OCI-LY7 (cell line): Measurements from ENCODE around the gene POLR1C. TPM values are rescaled to one million over a fixed set of nuclear protein-coding genes. Genes with fewer than 3 reads are reported as not detected.

Experiments
- BruUV-seq: library from RNA; stranded (reverse); fragments of 400-500 nt; replicated peaks from 2 replicates; lab custom pipeline; 2021; lab: Mats Ljungman, UMichigan
- CTCF ChIA-PET: fragments of 300-600 bp; sonication (Branson Sonifier 250); formaldehyde crosslinking; loops from one replicate; lab custom pipeline; 2022; ENCODE audit warnings: antibody characterized with exemption; ENCODE audit not compliant: unreplicated experiment; lab: Charles Lee
- POLR2A ChIA-PET: fragments of 300-600 bp; sonication (Branson Sonifier 250); formaldehyde crosslinking; loops from one replicate; lab custom pipeline; 2022; ENCODE audit warnings: antibody characterized with exemption; lab: Charles Lee
- DNase-seq: peaks from one replicate; pipeline ENCODE4 v3.0.0-alpha.2; 2015; ENCODE audit warnings: low spot score
- H2AFZ ChIP-seq: fragments of 200-600 bp; sonication (generic), shearing (Covaris generic); 2 replicates; pipeline ENCODE4 v1.6.1; 2014; ENCODE audit warnings: mild to moderate bottlenecking, antibody characterized with exemption, low read length, moderate library complexity
- H3K27ac ChIP-seq: fragments of 200-600 bp; sonication (generic); 2 replicates; pipeline ENCODE4 v1.5.1; 2014; ENCODE audit warnings: mixed run types, low read depth, mild to moderate bottlenecking, moderate library complexity, low read length, inconsistent platforms; ENCODE audit not compliant: poor library complexity, severe bottlenecking
- H3K36me3 ChIP-seq: fragments of 200-600 bp; sonication (generic); 2 replicates; pipeline ENCODE4 v1.6.1; 2014; ENCODE audit warnings: mild to moderate bottlenecking, antibody characterized with exemption, low read length, moderate library complexity, mixed read lengths; ENCODE audit not compliant: insufficient read depth
- H3K4me1 ChIP-seq: fragments of 200-600 bp; sonication (generic); 2 replicates; pipeline ENCODE4 v1.5.1; 2014; ENCODE audit warnings: mild to moderate bottlenecking, low read length; ENCODE audit not compliant: insufficient read depth, poor library complexity, severe bottlenecking
- H3K4me2 ChIP-seq: fragments of 200-600 bp; sonication (generic); 2 replicates; pipeline ENCODE4 v1.6.1; 2014; ENCODE audit warnings: mild to moderate bottlenecking, low read length
- H3K4me3 ChIP-seq: fragments of 200-600 bp; sonication (generic); 2 replicates; pipeline ENCODE4 v1.5.1; 2014; ENCODE audit warnings: mild to moderate bottlenecking, low read depth, low read length; ENCODE audit not compliant: poor library complexity, severe bottlenecking
- H3K79me2 ChIP-seq: fragments of 200-600 bp; sonication (generic); 2 replicates; pipeline ENCODE4 v1.6.1; 2016; ENCODE audit warnings: low read depth, mild to moderate bottlenecking, low read length, moderate library complexity, mixed read lengths; ENCODE audit not compliant: insufficient read depth
- H3K9me2 ChIP-seq: fragments of 200-600 bp; sonication (generic); 2 replicates; pipeline ENCODE4 v1.6.1; 2016; ENCODE audit warnings: mild to moderate bottlenecking, low read length, mixed read lengths; ENCODE audit not compliant: insufficient read depth
- H3K9me3 ChIP-seq: fragments of 200-600 bp; sonication (generic); 2 replicates; pipeline ENCODE4 v1.6.1; 2014; ENCODE audit warnings: mild to moderate bottlenecking, mixed run types, low read length, mixed read lengths
- H4K20me1 ChIP-seq: fragments of 200-600 bp; sonication (generic); 2 replicates; pipeline ENCODE4 v1.6.1; 2014; ENCODE audit warnings: mild to moderate bottlenecking, antibody characterized with exemption, low read length, moderate library complexity, mixed read lengths; ENCODE audit not compliant: insufficient read depth
- CTCF ChIP-seq: fragments of 200-600 bp; sonication (generic); conservative IDR thresholded peaks from 2 replicates; pipeline ENCODE4 v1.5.1; 2014; ENCODE audit warnings: mild to moderate bottlenecking, antibody characterized with exemption, low read length, moderate library complexity, mixed read lengths
- EZH2phosphoT487 ChIP-seq: fragments of 200-600 bp; sonication (generic); IDR thresholded peaks from 2 replicates; pipeline ENCODE4 v1.6.1; 2018; ENCODE audit warnings: low read depth, borderline replicate concordance, mild to moderate bottlenecking, mixed run types, antibody characterized with exemption, low read length, moderate library complexity, mixed read lengths
- intact Hi-C: fragments of 100-400 bp; cut with micrococcal nuclease; formaldehyde crosslinking; loops from one replicate; pipeline ENCODE4 v1.10.0; 2022; ENCODE audit not compliant: unreplicated experiment
- small RNA-seq: library from RNA; depleted of rRNA; stranded (forward); fragments of <200 nt; gene quantifications from one replicate; pipeline ENCODE3, GENCODE V24; 2014
- total RNA-seq, 2 experiments: library from RNA; depleted of rRNA in 1 of 2; stranded (reverse); fragments of >200 nt in 1 of 2; shearing (Covaris generic) in 1 of 2; gene quantifications; 2 replicates each; pipeline ENCODE4 v1.2.3, GENCODE V29; 2014 to 2022

The POLR1C gene
- total RNA-seq, 2 experiments from 2014 or later, result 40.7 to 41.2 TPM

GRCh38 chr6:43559328-43559727 lies 42.4 kb downstream of the POLR1C start:
- no peaks in the 10 kb centered on the region for H3K9me2 ChIP-seq
- intact Hi-C loops, result no loop called here
- no peak overlapping the region for H3K4me2 ChIP-seq
- no peaks in the 10 kb centered on the region for H4K20me1 ChIP-seq
- no peaks in the 10 kb centered on the region for H3K9me3 ChIP-seq
- H3K79me2 ChIP-seq, result no peaks in the 10 kb centered on the region
- POLR2A ChIA-PET, result no interaction called here
- no peaks in the 10 kb centered on the region for H3K4me1 ChIP-seq
- H3K36me3 ChIP-seq, result peaks cover 98% of the 10 kb centered on the region
- CTCF ChIA-PET, result no interaction called here
- H3K4me3 ChIP-seq, result no peak overlapping the region
- no TSS peak for BruUV-seq
- H2AFZ ChIP-seq, result no peak overlapping the region
- no peak overlapping the region for H3K27ac ChIP-seq
- no peak for TF ChIP-seq EZH2phosphoT487
- no peak for TF ChIP-seq CTCF
- DNase-seq, result no peak

- BruUV-seq, result no TSS peak
- no peaks in the 10 kb centered on the region for H3K9me3 ChIP-seq
- no peak overlapping the region for H2AFZ ChIP-seq
- H3K4me2 ChIP-seq, result no peak overlapping the region
- no peak overlapping the region for H3K27ac ChIP-seq
- peaks cover 32% of the 10 kb centered on the region for H3K79me2 ChIP-seq
- intact Hi-C loops, result no loop called here
- no peaks in the 10 kb centered on the region for H3K9me2 ChIP-seq
- no peak for DNase-seq
- no peaks in the 10 kb centered on the region; the same call in 1 of the 2 replicates for H4K20me1 ChIP-seq
- peaks cover 6% of the 10 kb centered on the region for H3K4me1 ChIP-seq
- peaks cover 73% of the 10 kb centered on the region for H3K36me3 ChIP-seq
- ChIA-PET CTCF (interaction anchor here (0.6 kb wide), 1 partner anchor 583 kb away, joined by 3 read pairs; no protein-coding TSS in a partner anchor), POLR2A (interaction anchor here (0.5 to 1.5 kb wide), 5 partner anchors 16 to 559 kb away, joined by 3 to 5 read pairs (median 3); no protein-coding TSS in a partner anchor)
- TF ChIP-seq EZH2phosphoT487 (no peak), CTCF (no peak)
- H3K4me3 ChIP-seq, result no peak overlapping the region
Observed at GRCh38 chr6:43570876-43571441, 54.1 kb downstream of the POLR1C start.

Small RNA genes lying within 50 kb of the gene (small RNA-seq; reads per million reads assigned to genes)
- gene RF00426, result not detected
- gene RNU6-1113P, result not detected

Other genes starting within 250 kb of the POLR1C start
- gene SLC22A7, start 218.8 kb upstream of the POLR1C start, total RNA-seq (2014; rRNA removed; shearing (Covaris generic)), result not detected in 2 replicates
- not detected in 2 replicates for gene SLC22A7, start 218.8 kb upstream of the POLR1C start, total RNA-seq (2022)
- gene CRIP3, start 208.3 kb upstream of the POLR1C start, total RNA-seq (2014; rRNA removed; shearing (Covaris generic)), result 2.7 and 2.9 TPM in 2 replicates
- 1.7 TPM in 1 of 2 replicates, not detected in the other for gene CRIP3, start 208.3 kb upstream of the POLR1C start, total RNA-seq (2022)
- gene ZNF318, start 147.4 kb upstream of the POLR1C start, total RNA-seq (2014; rRNA removed; shearing (Covaris generic)), result 12.8 and 15.7 TPM in 2 replicates
- 24.4 and 24.9 TPM in 2 replicates for gene ZNF318, start 147.4 kb upstream of the POLR1C start, total RNA-seq (2022)
- gene ABCC10, start 89.5 kb upstream of the POLR1C start, total RNA-seq (2014; rRNA removed; shearing (Covaris generic)), result 11.4 and 12.4 TPM in 2 replicates
- gene ABCC10, start 89.5 kb upstream of the POLR1C start, total RNA-seq (2022), result 31.1 and 35.3 TPM in 2 replicates
- gene DLK2, start 61.5 kb upstream of the POLR1C start, total RNA-seq (2014; rRNA removed; shearing (Covaris generic)), result not detected in 2 replicates
- not detected in 2 replicates for gene DLK2, start 61.5 kb upstream of the POLR1C start, total RNA-seq (2022)
- gene TJAP1, start 39.5 kb upstream of the POLR1C start, total RNA-seq (2014; rRNA removed; shearing (Covaris generic)), result 16.7 and 22.0 TPM in 2 replicates
- gene TJAP1, start 39.5 kb upstream of the POLR1C start, total RNA-seq (2022), result 32.3 and 34.4 TPM in 2 replicates
- gene LRRC73, start 6.7 kb upstream of the POLR1C start, total RNA-seq (2014; rRNA removed; shearing (Covaris generic)), result 0.19 TPM in 1 of 2 replicates, not detected in the other
- 0.25 and 0.52 TPM in 2 replicates for gene LRRC73, start 6.7 kb upstream of the POLR1C start, total RNA-seq (2022)
- gene YIPF3, start 163 bp upstream of the POLR1C start, total RNA-seq (2014; rRNA removed; shearing (Covaris generic)), result 31.8 and 38.2 TPM in 2 replicates
- 41.9 and 45.5 TPM in 2 replicates for gene YIPF3, start 163 bp upstream of the POLR1C start, total RNA-seq (2022)
- 54.6 and 58.5 TPM in 2 replicates for gene XPO5, start 58.9 kb downstream of the POLR1C start, total RNA-seq (2014; rRNA removed; shearing (Covaris generic))
- gene XPO5, start 58.9 kb downstream of the POLR1C start, total RNA-seq (2022), result 72.6 and 74.9 TPM in 2 replicates
- gene POLH, start 59.1 kb downstream of the POLR1C start, total RNA-seq (2014; rRNA removed; shearing (Covaris generic)), result 64.3 and 67.3 TPM in 2 replicates
- 93.5 and 120 TPM in 2 replicates for gene POLH, start 59.1 kb downstream of the POLR1C start, total RNA-seq (2022)
- gene GTPBP2, start 112.2 kb downstream of the POLR1C start, total RNA-seq (2014; rRNA removed; shearing (Covaris generic)), result 64.8 and 72.4 TPM in 2 replicates
- gene GTPBP2, start 112.2 kb downstream of the POLR1C start, total RNA-seq (2022), result 86.5 and 90.0 TPM in 2 replicates
- gene MAD2L1BP, start 118.8 kb downstream of the POLR1C start, total RNA-seq (2014; rRNA removed; shearing (Covaris generic)), result 24.0 and 30.8 TPM in 2 replicates
- gene MAD2L1BP, start 118.8 kb downstream of the POLR1C start, total RNA-seq (2022), result 33.5 and 43.3 TPM in 2 replicates
- 0.28 TPM in 1 of 2 replicates, not detected in the other for gene RSPH9, start 127.9 kb downstream of the POLR1C start, total RNA-seq (2014; rRNA removed; shearing (Covaris generic))
- gene RSPH9, start 127.9 kb downstream of the POLR1C start, total RNA-seq (2022), result not detected in 2 replicates
- gene MRPS18A, start 170.7 kb downstream of the POLR1C start, total RNA-seq (2014; rRNA removed; shearing (Covaris generic)), result 57.3 and 86.1 TPM in 2 replicates
- 54.7 and 61.6 TPM in 2 replicates for gene MRPS18A, start 170.7 kb downstream of the POLR1C start, total RNA-seq (2022)